SW 1271 (cell line): ENCODE results near the gene XIRP2.
"Not testable (repeated sequence)": the region's sequence is repeated elsewhere in the genome, so short reads cannot be mapped to it uniquely, and the experiment has no call there.

Experiments used
- DNase-seq, 2 experiments: peaks; one replicate each; lab custom pipeline; 2025; lab: John Stamatoyannopoulos, UW

XIRP2 gene

GRCh38 chr2:167198009-167198408, 309.7 kb downstream of the XIRP2 start:
- DNase-seq = no peak

GRCh38 chr2:167198576-167198975, 310.3 kb downstream of the XIRP2 start:
- no peak for DNase-seq

DNA sequence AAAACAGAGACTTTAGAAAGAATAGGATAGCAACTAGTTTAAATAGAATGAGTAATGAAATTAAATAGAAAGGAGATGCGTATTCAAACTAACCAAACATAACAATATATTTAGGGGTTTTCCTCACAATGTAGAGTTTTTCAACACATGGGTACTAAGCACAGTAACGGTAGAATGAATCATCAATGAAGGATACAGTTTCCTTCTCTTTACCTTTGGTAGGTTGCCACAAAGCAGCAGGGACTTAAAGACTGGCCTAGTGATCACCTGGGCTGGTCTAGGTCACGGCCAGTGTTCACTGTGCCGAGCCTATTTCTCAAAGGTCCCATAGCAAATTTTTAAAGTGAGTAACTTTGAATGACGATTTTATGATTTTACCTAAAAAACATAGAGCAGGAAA, 311.7 kb downstream of the XIRP2 start:
- no peak for DNase-seq

GRCh38 chr2:167209784-167210183, 321.5 kb downstream of the XIRP2 start:
- DNase-seq = no peak

DNA sequence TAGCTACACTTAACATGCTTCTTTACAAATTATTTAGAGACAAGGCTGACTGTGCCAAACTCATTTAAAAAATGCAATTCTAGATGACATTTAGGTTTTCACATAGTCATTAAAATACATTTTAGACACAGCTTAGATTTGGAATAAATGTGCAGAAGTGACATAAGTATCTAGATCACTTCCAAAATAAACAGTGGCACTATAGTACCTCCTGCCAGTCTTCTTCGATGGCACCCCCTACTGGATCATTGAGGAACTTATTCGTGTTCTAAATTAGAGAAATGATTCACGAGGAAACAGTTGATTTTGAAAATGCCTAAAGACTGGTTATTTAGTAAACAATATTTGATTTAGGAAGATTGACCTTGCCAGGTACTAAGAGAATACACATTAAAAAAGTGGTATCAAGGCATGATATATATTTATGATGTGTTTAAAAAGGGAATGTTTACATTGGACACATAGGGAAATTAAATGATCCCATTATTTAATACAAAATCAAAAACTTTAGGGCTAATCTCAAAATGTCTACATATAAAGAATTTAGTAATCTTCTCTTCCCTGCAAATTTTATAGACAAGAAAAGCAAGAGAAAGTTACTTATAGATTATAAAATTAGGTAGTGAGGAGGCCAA, 323.9 kb downstream of the XIRP2 start:
- peak; percentile 4 to 32 for DNase-seq

GRCh38 chr2:167215595-167215994, 327.3 kb downstream of the XIRP2 start:
- DNase-seq = no peak

- no peak for DNase-seq
Observed at GRCh38 chr2:167237478-167237877, 349.2 kb downstream of the XIRP2 start.

DNA sequence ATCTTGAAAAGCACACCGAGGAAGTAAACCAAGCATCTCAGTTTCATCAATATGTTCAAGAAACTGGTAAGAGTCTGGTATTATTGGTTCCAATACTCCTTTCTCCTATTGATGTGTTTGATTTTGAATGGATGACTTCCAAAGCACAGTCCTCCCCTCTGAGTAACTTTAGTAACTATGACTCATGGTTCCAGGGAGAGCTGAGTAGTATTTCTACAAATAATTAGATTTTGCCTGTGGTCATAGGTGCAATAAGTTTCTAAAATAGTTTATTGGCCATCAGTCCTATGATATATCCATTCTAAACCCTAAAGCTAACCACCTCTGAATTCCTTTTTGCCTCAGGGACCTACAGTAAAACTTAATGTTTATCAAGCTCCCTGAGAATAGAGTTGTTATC, 352.4 kb downstream of the XIRP2 start:
- no peak for DNase-seq

GRCh38 chr2:167249197-167249596, 360.9 kb downstream of the XIRP2 start:
- DNase-seq = no peak

DNA sequence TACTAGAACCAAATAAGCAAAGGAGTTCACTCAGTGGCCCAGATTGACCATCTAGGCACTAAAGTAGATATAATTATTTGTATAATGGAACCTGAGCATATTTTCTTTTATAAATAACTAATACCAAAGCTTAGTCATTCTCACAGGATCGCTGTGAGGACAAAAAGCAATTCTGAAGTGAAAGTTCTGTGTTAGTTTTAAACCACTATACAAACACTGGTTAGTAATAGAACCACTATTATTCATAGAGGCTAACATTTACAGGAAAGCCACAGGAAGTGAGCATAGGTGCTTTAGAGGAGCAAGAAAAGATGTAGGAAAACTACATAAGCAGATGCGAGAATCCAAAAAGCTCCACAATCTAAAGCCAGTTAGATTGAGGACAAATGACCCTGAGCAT, 364.7 kb downstream of the XIRP2 start:
- no peak for DNase-seq

DNA sequence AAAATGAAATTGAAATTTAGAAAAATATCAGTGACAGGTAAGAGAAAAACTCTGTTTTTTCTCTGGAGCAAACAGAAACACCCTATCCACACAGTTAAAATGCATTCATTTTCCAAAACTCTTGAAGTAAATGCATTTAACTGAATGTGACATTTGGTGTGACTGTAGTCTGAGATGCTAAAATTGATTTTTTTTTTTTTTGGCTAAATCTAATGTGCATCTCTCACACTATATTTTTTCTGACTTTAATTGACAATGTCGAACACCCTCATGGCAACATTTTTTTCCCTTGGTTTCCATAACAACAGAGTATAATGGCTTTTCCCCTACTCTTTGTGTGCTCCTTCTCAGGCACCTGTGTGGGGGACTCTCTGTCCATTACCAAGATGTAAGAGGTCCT, 366.4 kb downstream of the XIRP2 start:
- DNase-seq = no peak

GRCh38 chr2:167258712-167259111, 370.4 kb downstream of the XIRP2 start:
- DNase-seq = no peak

DNA sequence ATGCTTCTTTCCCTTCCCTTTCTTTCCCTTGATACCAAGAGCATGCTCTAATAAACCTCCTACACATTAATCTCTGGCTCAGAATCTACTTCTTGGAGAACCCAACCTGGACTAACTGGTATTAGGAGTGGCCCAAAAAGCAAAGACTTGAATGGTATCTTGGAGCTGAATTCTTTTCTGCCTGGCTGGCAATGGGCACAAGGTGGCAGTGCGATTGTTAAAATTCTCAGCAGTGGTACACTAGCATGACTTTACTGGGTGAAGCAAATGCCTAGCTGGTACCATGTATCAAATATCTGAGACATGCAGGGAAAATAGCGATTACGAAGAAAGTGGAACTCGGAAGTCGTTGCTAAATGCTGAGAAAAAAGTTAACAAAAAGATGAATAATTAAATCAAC, 376.1 kb downstream of the XIRP2 start:
- DNase-seq = peak; percentile 3 to 27

DNA sequence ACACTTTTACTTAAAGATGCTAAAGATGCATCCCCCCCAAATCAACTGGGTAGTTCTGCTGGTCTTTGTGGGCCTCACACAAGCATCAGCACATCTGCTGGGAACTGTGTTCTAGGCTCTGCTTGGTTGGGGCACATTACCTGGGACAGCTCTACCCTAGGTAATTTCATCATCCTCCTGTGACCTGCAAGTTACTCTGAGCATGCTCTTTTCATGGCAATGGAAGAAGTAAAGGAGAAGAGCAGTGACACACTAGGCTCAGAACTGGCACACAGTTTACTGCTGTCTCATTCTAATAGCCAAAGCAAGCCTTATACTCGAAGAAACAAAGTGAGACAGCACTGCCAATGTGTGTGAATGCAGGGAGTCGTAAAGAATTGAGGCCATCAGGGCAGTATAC, 376.7 kb downstream of the XIRP2 start:
- no peak for DNase-seq

GRCh38 chr2:167265722-167266121, 377.4 kb downstream of the XIRP2 start:
- DNase-seq = no peak

DNA sequence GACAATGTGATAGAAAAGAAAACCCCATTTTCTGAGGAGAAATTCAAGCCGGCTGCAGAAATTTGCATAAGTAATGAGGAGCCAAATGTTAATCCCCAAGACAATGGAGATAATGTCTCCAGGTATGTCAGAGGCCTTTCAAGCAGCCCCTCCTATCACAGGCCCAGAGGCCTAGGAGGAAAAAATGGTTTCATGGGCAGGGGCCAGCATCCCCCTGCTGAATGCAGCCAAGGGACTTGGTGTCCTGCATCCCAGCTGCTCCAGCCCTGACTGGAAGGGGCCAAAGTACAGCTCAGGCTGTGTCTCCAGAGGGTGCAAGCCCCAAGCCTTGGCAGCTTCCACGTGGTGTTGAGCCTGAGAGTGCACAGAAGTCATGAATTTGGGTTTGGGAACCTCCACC, 380.0 kb downstream of the XIRP2 start:
- not testable (repeated sequence) for DNase-seq

GRCh38 chr2:167271932-167272331, 383.7 kb downstream of the XIRP2 start:
- no peak for DNase-seq

GRCh38 chr2:167275046-167275445, 386.8 kb downstream of the XIRP2 start:
- no peak for DNase-seq

GRCh38 chr2:167279810-167280209, 391.5 kb downstream of the XIRP2 start:
- DNase-seq = no peak

DNA sequence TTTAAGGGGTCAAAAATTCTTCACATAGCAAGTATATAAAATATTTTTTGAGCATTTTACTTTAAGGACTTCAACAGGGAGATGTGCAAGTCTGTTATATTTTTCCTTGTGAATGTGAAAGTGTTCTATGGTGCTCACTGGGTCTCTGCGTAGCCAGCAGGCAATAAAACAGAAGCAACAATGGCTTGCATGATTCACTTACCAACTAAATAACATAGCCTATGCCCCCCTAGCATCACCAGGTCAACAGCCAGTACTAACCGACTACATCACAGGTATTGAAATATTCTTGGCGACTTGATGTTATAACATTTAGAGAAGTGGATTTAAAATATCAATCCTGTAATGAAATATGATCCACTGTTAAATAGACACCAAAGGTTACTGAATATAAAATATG, 398.9 kb downstream of the XIRP2 start:
- no peak for DNase-seq

- no peak for DNase-seq
Observed at GRCh38 chr2:167289651-167290410, 401.6 kb downstream of the XIRP2 start.

DNA sequence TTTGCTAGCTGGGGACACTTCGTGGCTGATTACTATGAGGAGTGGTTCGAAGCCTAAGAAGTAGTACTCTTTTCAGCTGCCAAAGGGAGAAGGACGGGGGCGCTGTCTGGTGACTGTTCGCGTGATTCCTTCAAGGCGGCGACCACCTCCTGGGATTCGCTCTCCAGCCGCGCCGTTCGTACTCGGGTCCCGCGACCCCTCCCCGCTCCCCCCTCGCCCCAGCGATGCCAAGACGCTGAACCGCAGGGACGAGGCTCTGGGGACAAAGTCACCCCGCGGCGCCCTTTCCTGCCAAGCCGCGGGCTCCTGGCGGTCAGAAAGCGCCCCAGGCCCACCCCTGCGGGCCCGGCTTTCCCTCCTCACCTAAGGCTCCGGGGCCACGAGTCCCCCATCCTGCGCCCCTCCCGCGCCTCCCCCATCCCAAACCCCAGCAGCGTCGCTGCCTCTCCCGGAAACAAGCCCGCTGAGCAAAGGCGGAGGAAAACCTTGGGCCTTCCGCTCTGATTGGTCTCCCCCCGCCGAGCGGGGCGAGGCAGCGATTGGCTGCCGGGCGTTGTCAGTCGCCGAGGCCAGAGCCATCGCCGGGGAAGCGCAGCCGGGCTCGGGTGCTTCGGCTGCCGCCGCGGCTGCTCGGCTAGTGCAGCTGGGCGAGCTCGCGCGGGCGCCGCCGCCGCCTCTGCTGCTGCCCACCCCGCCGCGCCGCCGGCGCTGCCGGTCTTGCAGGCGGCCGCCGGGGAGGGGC, 404.3 kb downstream of the XIRP2 start, which contains the start of gene B3GALT1:
Gene B3GALT1 (plus strand): TSS at position 572 of the 742 bp plus-strand sequence.
- peak; percentile 79 to 87 for DNase-seq
